GM19193 (cell line): ENCODE measurements around the gene LUZP1.

Experiments
- POLR2A ChIP-seq: IDR thresholded peaks from 4 replicates; pipeline ENCODE4 v1.6.1; 2011; ENCODE audit not compliant: insufficient read depth, insufficient read length; ENCODE audit errors: extremely low read depth

The LUZP1 gene

DNA sequence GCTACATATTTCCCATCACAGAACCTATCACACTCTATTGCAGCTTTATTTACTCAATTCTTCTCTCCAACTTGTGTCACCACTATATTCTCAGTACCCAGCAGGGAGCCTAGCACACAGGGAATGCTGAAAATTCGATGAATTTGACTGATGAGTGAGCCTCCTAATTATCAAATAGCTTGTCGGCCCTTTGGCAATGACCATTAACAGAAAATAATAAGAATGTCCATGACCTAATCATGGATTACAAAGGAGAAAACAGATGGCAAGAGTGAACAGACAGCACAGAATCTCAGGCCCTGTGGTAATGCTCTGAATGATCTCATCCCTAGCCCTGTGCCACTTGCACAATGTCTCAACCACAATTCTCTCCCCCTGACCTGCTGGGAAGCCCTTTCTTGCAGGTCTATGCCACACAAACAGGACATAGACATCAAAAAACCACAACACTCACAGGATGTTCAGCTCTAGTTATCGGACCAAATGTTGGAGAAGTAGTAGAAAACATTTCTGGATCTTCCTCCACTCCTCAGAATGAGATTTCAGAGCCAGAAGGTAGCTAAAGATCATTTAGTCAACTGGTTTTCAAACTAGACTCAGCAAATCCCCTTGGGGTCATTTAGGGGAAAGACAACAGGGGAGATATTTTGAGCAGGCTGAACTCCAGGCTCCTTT is 68.4 kb downstream of the LUZP1 start:
- TF ChIP-seq POLR2A = no peak

DNA sequence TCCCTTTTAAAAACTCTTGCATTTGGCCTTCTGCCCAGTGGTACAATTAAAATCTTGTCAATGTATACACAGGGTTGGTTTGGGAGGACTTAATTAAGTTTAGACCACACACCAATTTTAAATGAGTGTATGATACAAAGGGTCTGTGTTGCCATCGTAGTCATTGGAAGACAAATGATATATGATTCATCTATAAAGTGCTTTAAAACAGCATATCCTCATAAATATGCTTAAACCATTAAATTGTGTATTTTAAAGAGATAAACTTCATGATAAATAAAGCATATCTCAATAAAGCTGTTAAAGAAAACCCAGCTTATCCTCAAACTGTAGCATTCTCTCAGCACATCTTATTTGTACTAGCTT is 69.5 kb downstream of the LUZP1 start:
- no peak for TF ChIP-seq POLR2A

DNA sequence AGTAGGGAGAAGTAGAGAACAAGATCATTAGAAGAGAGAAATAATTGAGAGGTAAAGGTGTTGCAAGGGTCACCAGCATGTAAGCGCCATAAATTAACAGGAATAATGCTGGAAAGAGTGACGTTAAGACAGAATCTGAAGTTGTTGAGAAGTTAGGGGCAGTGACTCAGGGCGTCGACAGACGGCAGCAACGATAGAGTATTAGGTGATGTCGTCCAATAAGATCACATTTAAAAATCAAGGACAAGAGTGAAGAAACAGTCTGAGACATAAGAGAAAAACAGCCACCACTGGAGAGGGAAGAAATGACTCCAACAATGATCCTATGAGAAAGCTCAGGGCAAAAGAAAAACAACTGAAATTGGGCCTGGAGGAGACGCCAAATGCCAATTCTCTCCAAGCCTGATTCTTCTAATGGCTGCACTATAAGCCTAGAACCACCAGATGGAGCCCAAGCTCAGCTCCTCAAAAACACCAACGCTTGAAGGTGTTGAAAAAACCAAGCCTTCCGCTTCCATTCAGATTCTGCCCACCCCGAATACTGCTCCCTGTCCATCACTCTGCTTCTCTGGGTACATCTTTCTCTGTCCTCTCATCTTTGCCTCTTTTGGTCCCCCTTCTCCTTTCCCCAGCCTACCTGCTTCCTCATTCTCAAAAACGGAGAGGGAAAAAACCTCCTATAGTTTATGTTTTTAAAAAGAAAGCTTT is 70.0 kb downstream of the LUZP1 start:
- no peak for TF ChIP-seq POLR2A

GRCh38 chr1:23097316-23097715 is 71.3 kb downstream of the LUZP1 start:
- no peak for TF ChIP-seq POLR2A

DNA sequence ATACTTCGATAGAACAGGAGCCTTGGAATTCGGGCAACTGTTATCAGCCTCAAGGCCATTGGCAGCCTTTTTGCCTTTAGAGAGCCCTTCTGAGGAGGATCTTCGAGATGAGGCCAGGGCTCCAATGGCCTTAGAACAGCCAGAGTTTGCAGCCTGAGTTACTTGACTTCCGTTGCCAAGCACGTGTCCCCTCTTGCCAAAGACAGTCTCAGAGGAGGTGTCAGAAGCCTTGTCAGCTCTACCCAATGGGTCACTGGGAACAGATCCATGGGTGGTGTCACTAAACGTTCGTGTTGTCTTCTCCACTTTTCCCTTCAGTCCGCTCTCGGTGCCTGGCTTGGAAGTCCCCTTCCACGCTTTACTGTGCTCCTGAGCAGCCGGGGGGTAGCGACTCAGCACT is 76.2 kb downstream of the LUZP1 start:
- TF ChIP-seq POLR2A = no peak

- TF ChIP-seq POLR2A = no peak
Measured at GRCh38 chr1:23091545-23091944, 77.1 kb downstream of the LUZP1 start.

GRCh38 chr1:23090056-23090455 is 78.6 kb downstream of the LUZP1 start:
- no peak for TF ChIP-seq POLR2A

- no peak for TF ChIP-seq POLR2A
Measured at GRCh38 chr1:23088027-23088426, 80.6 kb downstream of the LUZP1 start.

GRCh38 chr1:23085696-23086095 is 83.0 kb downstream of the LUZP1 start:
- TF ChIP-seq POLR2A = no peak

- TF ChIP-seq POLR2A = no peak
Measured at GRCh38 chr1:23084880-23085279, 83.8 kb downstream of the LUZP1 start.

GRCh38 chr1:23083714-23084480 is 84.8 kb downstream of the LUZP1 start:
- no peak for TF ChIP-seq POLR2A

DNA sequence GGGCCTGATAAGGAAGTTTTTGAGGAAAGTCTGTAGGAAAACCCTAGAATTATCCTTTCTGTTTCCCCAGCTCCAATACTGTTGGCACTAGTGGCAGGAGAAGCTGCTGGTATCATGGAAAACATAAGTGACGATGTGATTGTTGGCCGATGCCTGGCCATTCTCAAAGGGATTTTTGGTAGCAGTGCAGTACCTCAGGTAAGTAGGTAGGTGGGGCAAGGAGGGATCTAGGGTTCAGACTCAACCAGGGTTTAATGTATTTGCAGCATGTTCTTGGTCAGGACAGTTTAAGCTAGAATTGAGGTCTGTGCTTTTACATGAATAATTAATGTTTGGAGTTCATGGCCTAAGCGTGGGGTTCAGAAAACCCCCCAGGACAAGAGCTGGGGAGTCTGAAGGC is 87.3 kb downstream of the LUZP1 start:
- TF ChIP-seq POLR2A = no peak

- no peak for TF ChIP-seq POLR2A
Measured at GRCh38 chr1:23080885-23081284, 87.8 kb downstream of the LUZP1 start.

DNA sequence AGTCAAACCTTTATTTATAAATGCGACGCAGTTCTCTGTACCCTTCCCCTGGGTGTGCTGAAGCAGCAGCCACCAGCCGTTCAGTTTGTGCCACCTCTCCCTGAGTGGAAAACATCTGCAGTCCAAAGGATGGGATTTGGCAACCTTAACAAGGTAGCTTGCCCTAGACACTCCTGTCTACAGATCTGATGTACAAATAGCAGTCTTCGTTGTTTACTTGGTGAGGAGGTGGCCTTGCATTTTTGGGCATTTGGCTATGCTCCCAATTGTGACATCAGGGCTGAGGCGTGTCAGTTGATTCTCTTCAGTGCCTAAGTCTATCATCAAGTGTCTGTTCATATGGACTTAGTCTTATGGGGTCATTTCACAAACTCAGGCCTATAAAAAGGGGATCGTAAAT is 89.6 kb downstream of the LUZP1 start:
- no peak for TF ChIP-seq POLR2A

DNA sequence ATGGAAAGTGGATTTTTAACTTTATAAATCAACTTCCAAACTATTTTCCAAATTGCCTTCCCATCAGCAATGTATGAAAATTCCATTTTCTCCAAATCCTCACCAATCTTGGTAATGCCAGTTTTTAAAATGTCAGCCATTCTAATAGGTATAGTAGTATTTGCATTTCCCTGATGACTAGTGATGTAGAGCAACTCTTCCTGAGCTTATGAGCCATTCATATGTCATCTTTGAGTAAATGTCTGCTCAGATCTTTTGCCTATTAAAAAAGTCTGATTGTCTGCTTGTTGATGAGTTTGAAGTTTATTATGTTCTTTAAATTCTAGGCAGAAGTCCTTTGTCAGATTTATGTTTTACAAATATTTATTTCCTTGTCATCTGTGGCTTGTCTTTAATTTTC is 94.6 kb downstream of the LUZP1 start:
- TF ChIP-seq POLR2A = no peak

GRCh38 chr1:23069675-23070074 is 99.0 kb downstream of the LUZP1 start:
- no peak for TF ChIP-seq POLR2A
